Neural cell (in vitro differentiated cells): ENCODE results near the gene ABHD12B. TPM values are rescaled to one million over a fixed set of nuclear protein-coding genes. Genes with fewer than 3 reads are reported as not detected.

Experiments
- H2AFZ ChIP-seq: fragments of 200-600, 300-800 bp; sonication (generic), shearing (Covaris generic); 2 replicates; pipeline ENCODE4 v1.6.0; 2014; ENCODE audit warnings: low read depth, mild to moderate bottlenecking, antibody characterized with exemption, low read length, moderate library complexity
- H3F3A ChIP-seq: fragments of 200-600 bp; shearing (Covaris generic); 2 replicates; pipeline ENCODE4 v1.6.1; 2016; ENCODE audit warnings: mild to moderate bottlenecking, moderate library complexity, mixed read lengths, antibody characterized with exemption, low read length; ENCODE audit not compliant: insufficient read depth, poor library complexity, severe bottlenecking
- H3K27ac ChIP-seq: fragments of 200-600, 300-800 bp; sonication (generic), shearing (Covaris generic); 2 replicates; pipeline ENCODE4 v1.5.1; 2014; ENCODE audit warnings: mild to moderate bottlenecking, low read length, moderate library complexity
- H3K27me3 ChIP-seq: fragments of 300-800, 200-600 bp; sonication (generic), shearing (Covaris generic); 2 replicates; pipeline ENCODE4 v1.6.0; 2014; ENCODE audit warnings: mild to moderate bottlenecking, low read depth, low read length, moderate library complexity; ENCODE audit not compliant: insufficient read depth
- H3K36me3 ChIP-seq: fragments of 300-800, 200-600 bp; sonication (generic), shearing (Covaris generic); 2 replicates; pipeline ENCODE4 v1.5.1; 2014; ENCODE audit warnings: mild to moderate bottlenecking, antibody characterized with exemption, low read length, moderate library complexity; ENCODE audit not compliant: insufficient read depth
- H3K4me2 ChIP-seq: fragments of 300-800, 200-600 bp; sonication (generic), shearing (Covaris generic); 2 replicates; pipeline ENCODE4 v1.6.0; 2014; ENCODE audit warnings: mild to moderate bottlenecking, low read length
- H3K4me3 ChIP-seq: fragments of 300-800, 200-600 bp; sonication (generic), shearing (Covaris generic); 2 replicates; pipeline ENCODE4 v1.5.1; 2014; ENCODE audit warnings: mild to moderate bottlenecking, low read length, moderate library complexity
- H3K79me2 ChIP-seq: fragments of 200-600 bp; shearing (Covaris generic); replicated peaks from 2 replicates; pipeline ENCODE4 v1.6.0; 2014; ENCODE audit warnings: mild to moderate bottlenecking, low read length, moderate library complexity; ENCODE audit not compliant: insufficient read depth
- H3K9ac ChIP-seq: fragments of 300-800, 200-600 bp; sonication (generic), shearing (Covaris generic); 2 replicates; pipeline ENCODE4 v1.6.1; 2016; ENCODE audit warnings: mild to moderate bottlenecking, low read length, mixed read lengths
- H3K9me2 ChIP-seq: fragments of 200-600 bp; shearing (Covaris generic); 2 replicates; pipeline ENCODE4 v1.6.1; 2016; ENCODE audit warnings: mild to moderate bottlenecking, low read length, mixed read lengths; ENCODE audit not compliant: insufficient read depth
- H3K9me3 ChIP-seq: fragments of 200-600, 300-800 bp; sonication (generic), shearing (Covaris generic); 2 replicates; pipeline ENCODE4 v1.6.1; 2016; ENCODE audit warnings: mild to moderate bottlenecking, mixed run types, low read length, moderate library complexity, mixed read lengths
- H4K20me1 ChIP-seq: fragments of 200-600 bp; shearing (Covaris generic); 2 replicates; pipeline ENCODE4 v1.6.1; 2016; ENCODE audit warnings: mild to moderate bottlenecking, mixed run types; ENCODE audit not compliant: insufficient read depth
- CTCF ChIP-seq: fragments of 450-650 bp; IDR thresholded peaks from 2 replicates; pipeline ENCODE4 v1.5.1; 2014; ENCODE audit warnings: antibody characterized with exemption, mild to moderate bottlenecking, moderate library complexity; ENCODE audit not compliant: poor library complexity, severe bottlenecking
- EP300 ChIP-seq: fragments of 450-650 bp; conservative IDR thresholded peaks from 2 replicates; pipeline ENCODE4 v1.6.1; 2014; ENCODE audit warnings: antibody characterized with exemption, mild to moderate bottlenecking, moderate library complexity; ENCODE audit not compliant: poor library complexity, severe bottlenecking
- EZH2 ChIP-seq: fragments of 200-600, 300-800 bp; shearing (Covaris generic), sonication (generic); IDR thresholded peaks from 2 replicates; pipeline ENCODE4 v1.6.1; 2014; ENCODE audit warnings: antibody characterized with exemption, low read length, borderline replicate concordance, mild to moderate bottlenecking; ENCODE audit not compliant: insufficient read depth, poor library complexity, severe bottlenecking
- MXI1 ChIP-seq: fragments of 450-650 bp; conservative IDR thresholded peaks from 2 replicates; pipeline ENCODE4 v1.6.1; 2014; ENCODE audit warnings: antibody characterized with exemption, mild to moderate bottlenecking; ENCODE audit not compliant: poor library complexity, severe bottlenecking
- POLR2AphosphoS5 ChIP-seq: IDR thresholded peaks from 2 replicates; pipeline ENCODE4 v1.6.1; 2012
- RAD21 ChIP-seq: fragments of 450-650 bp; conservative IDR thresholded peaks from 2 replicates; pipeline ENCODE4 v1.6.1; 2014; ENCODE audit warnings: antibody characterized with exemption, mild to moderate bottlenecking, moderate library complexity
- REST ChIP-seq: IDR thresholded peaks from 2 replicates; pipeline ENCODE4 v1.6.1; 2012; ENCODE audit warnings: borderline replicate concordance
- SMC3 ChIP-seq: fragments of 450-650 bp; conservative IDR thresholded peaks from 2 replicates; pipeline ENCODE4 v1.6.1; 2014; ENCODE audit warnings: antibody characterized with exemption, mild to moderate bottlenecking, moderate library complexity; ENCODE audit not compliant: poor library complexity
- TAF1 ChIP-seq: IDR thresholded peaks from 2 replicates; pipeline ENCODE4 v1.6.1; 2012; ENCODE audit warnings: low read depth
- polyA plus RNA-seq: library from polyadenylated mRNA; depleted of rRNA; stranded (reverse); fragments of >200 nt; gene quantifications from 2 replicates; pipeline ENCODE4 v1.2.3, GENCODE V29; 2014

Gene ABHD12B
- polyA plus RNA-seq, 1 donor from 2014 or later: not detected

GRCh38 chr14:50874757-50875156, 2.9 kb downstream of the ABHD12B start:
- Histone ChIP-seq H4K20me1 (no peaks in the 10 kb centered on the region), H3K79me2 (no peaks in the 10 kb centered on the region), H3K4me3 (no peak overlapping the region), H3K27me3 (peaks cover 24% of the 10 kb centered on the region), H3K27ac (no peak overlapping the region), H3K9me3 (no peaks in the 10 kb centered on the region), H3K4me2 (no peak overlapping the region), H3K9ac (no peak overlapping the region), H3K36me3 (no peaks in the 10 kb centered on the region), H3K9me2 (no peaks in the 10 kb centered on the region), H3F3A (no peaks in the 10 kb centered on the region), H2AFZ (no peak overlapping the region)
- TF ChIP-seq EZH2: no peak
- no peak for TF ChIP-seq CTCF
- TF ChIP-seq SMC3: no peak
- TF ChIP-seq TAF1: no peak
- TF ChIP-seq EP300: no peak
- TF ChIP-seq REST: no peak
- TF ChIP-seq MXI1: no peak
- no peak for TF ChIP-seq POLR2AphosphoS5
- TF ChIP-seq RAD21: no peak

- Histone ChIP-seq H2AFZ (no peak overlapping the region), H3K9me3 (no peaks in the 10 kb centered on the region), H3K79me2 (no peaks in the 10 kb centered on the region), H3F3A (no peaks in the 10 kb centered on the region), H3K36me3 (no peaks in the 10 kb centered on the region), H4K20me1 (no peaks in the 10 kb centered on the region), H3K4me2 (no peak overlapping the region), H3K27ac (no peak overlapping the region), H3K4me3 (no peak overlapping the region), H3K9ac (no peak overlapping the region), H3K9me2 (no peaks in the 10 kb centered on the region), H3K27me3 (peaks cover 24% of the 10 kb centered on the region)
- TF ChIP-seq TAF1: no peak
- TF ChIP-seq POLR2AphosphoS5: no peak
- TF ChIP-seq REST: no peak
- no peak for TF ChIP-seq CTCF
- TF ChIP-seq SMC3: no peak
- TF ChIP-seq EP300: no peak
- TF ChIP-seq RAD21: no peak
These were observed 3.7 kb downstream of the ABHD12B start for GRCh38 chr14:50875359-50876070.
